Measurements from ENCODE around the gene TET1. TPM values are rescaled to one million over a fixed set of nuclear protein-coding genes. Genes with fewer than 3 reads are reported as not detected.

Gene TET1
- polyA plus RNA-seq, 2 of the 4 experiments (the other 2 are of a cell fraction): 0.45 to 1.8 TPM

GRCh38 chr10:68574051-68574450 lies 13.9 kb downstream of the TET1 start:
- POLR2A ChIA-PET: no interaction called here
- CTCF ChIA-PET: interaction anchor here (1.1 to 1.4 kb wide), 2 partner anchors 18 to 89 kb away, joined by 3 to 5 read pairs; no protein-coding TSS in a partner anchor
- no peak overlapping the region for H3K27ac ChIP-seq

DNA sequence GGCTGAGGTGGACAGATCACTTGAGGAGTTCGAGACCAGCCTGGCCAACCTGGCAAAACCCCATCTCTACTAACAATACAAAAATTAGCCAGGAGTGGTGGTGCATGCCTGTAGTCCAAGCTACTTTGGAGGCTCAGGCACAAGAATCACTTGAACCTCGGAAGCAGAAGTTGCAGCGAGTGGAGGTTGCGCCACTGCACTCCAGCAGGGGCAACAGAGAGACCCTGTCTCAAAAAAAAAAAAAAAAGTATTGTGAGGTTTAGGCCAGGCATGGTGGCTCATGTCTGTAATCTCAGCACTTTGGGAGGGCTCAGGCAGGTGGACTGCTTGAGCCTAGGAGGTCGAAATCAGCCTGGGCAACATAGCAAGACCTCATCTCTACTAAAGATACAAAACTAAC lies 16.0 kb downstream of the TET1 start:
- no peak for ATAC-seq
- ChIA-PET CTCF (interaction anchor here (1.3 kb wide), 1 partner anchor 30 kb away, joined by 5 read pairs; no protein-coding TSS in a partner anchor), POLR2A (no interaction called here)
- WGBS (ENCODE audit: missing lambda C conversion rate): 72% methylated on average over 4 of the region's 5 CpGs
- TF ChIP-seq RARB (CRISPR knock-in tag; IDR thresholded peaks at IDR 0.05): no peak
- no peak for TF ChIP-seq HOXB5 (CRISPR knock-in tag; IDR thresholded peaks at IDR 0.05)
- TF ChIP-seq, protein P1, sequence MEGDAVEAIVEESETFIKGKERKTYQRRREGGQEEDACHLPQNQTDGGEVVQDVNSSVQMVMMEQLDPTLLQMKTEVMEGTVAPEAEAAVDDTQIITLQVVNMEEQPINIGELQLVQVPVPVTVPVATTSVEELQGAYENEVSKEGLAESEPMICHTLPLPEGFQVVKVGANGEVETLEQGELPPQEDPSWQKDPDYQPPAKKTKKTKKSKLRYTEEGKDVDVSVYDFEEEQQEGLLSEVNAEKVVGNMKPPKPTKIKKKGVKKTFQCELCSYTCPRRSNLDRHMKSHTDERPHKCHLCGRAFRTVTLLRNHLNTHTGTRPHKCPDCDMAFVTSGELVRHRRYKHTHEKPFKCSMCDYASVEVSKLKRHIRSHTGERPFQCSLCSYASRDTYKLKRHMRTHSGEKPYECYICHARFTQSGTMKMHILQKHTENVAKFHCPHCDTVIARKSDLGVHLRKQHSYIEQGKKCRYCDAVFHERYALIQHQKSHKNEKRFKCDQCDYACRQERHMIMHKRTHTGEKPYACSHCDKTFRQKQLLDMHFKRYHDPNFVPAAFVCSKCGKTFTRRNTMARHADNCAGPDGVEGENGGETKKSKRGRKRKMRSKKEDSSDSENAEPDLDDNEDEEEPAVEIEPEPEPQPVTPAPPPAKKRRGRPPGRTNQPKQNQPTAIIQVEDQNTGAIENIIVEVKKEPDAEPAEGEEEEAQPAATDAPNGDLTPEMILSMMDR (IDR thresholded peaks at IDR 0.05): no peak
- no peak for TF ChIP-seq E2F6 (IDR thresholded peaks at IDR 0.05; ENCODE audit: borderline replicate concordance, low read depth)
- TF ChIP-seq EHMT2 (IDR thresholded peaks at IDR 0.05; ENCODE audit: low read depth): no peak
- TF ChIP-seq ZC3H11A (IDR thresholded peaks at IDR 0.05): no peak
- TF ChIP-seq KDM5A (IDR thresholded peaks at IDR 0.05): no peak
- TF ChIP-seq RCOR1 (IDR thresholded peaks at IDR 0.05; ENCODE audit: low read depth, low read length): no peak
- TF ChIP-seq JUNB (IDR thresholded peaks at IDR 0.05): no peak
- TF ChIP-seq MAZ (IDR thresholded peaks at IDR 0.05; ENCODE audit: borderline replicate concordance, low read depth, low read length): no peak
- TF ChIP-seq CHD4 (IDR thresholded peaks at IDR 0.05; ENCODE audit: borderline replicate concordance): no peak
- no peak for TF ChIP-seq BHLHE40 (IDR thresholded peaks at IDR 0.05; ENCODE audit: low read depth, low read length)
- TF ChIP-seq TP53 (CRISPR knock-in tag; IDR thresholded peaks at IDR 0.05): no peak
- TF ChIP-seq KDM1A (IDR thresholded peaks at IDR 0.05; ENCODE audit: low read depth): no peak
- no peak for TF ChIP-seq ZSCAN20 (CRISPR knock-in tag; IDR thresholded peaks at IDR 0.05)
- TF ChIP-seq HOXB13 (CRISPR knock-in tag; IDR thresholded peaks at IDR 0.05; ENCODE audit: low read depth): no peak
- FAIRE-seq: no peak
- Histone ChIP-seq H3K4me1 (no peaks in the 10 kb centered on the region), H3K4me2 (no peak overlapping the region), H3K27ac (no peak overlapping the region), H3K4me3 (no peak overlapping the region), H3K9me3 (no peaks in the 10 kb centered on the region)
- DNase-seq (ENCODE audit: low read depth in 1 of 2, low spot score in 1 of 2): no peak

More at GRCh38 chr10:68574051-68574450, 13.9 kb downstream of the TET1 start:
- TF ChIP-seq CHD2 (IDR thresholded peaks at IDR 0.05; ENCODE audit: low read length, partially characterized antibody) (no peak), JUNB (IDR thresholded peaks at IDR 0.05) (no peak), CEBPB (IDR thresholded peaks at IDR 0.05) (no peak), FOXS1 (CRISPR knock-in tag; IDR thresholded peaks at IDR 0.05) (no peak), FOSL2 (IDR thresholded peaks at IDR 0.05) (no peak), FOSL2 (CRISPR knock-in tag; IDR thresholded peaks at IDR 0.05) (no peak), JUN (IDR thresholded peaks at IDR 0.05) (no peak), RNF2 (IDR thresholded peaks at IDR 0.05; ENCODE audit: borderline replicate concordance, low read depth) (no peak)
- TF ChIP-seq, protein P2, sequence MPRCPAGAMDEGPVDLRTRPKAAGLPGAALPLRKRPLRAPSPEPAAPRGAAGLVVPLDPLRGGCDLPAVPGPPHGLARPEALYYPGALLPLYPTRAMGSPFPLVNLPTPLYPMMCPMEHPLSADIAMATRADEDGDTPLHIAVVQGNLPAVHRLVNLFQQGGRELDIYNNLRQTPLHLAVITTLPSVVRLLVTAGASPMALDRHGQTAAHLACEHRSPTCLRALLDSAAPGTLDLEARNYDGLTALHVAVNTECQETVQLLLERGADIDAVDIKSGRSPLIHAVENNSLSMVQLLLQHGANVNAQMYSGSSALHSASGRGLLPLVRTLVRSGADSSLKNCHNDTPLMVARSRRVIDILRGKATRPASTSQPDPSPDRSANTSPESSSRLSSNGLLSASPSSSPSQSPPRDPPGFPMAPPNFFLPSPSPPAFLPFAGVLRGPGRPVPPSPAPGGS (IDR thresholded peaks at IDR 0.05): no peak
- WGBS (ENCODE audit: missing lambda C conversion rate): 92% methylated on average over 2 of the region's 2 CpGs
- Histone ChIP-seq H3K4me1 (no peaks in the 10 kb centered on the region), H3K4me2 (no peak overlapping the region), H3K4me3 (no peak overlapping the region), H3K9me3 (no peaks in the 10 kb centered on the region)
- FAIRE-seq (no peak), ATAC-seq (no peak), DNase-seq (ENCODE audit: low read depth in 1 of 2, low spot score in 1 of 2) (no peak)

All from A549 (cell line).